A673 (cell line): Measurements from ENCODE around the gene CLRN3. TPM values are rescaled to one million over a fixed set of nuclear protein-coding genes. Genes with fewer than 3 reads are reported as not detected.
A peak's percentile ranks its signal among the peaks of the same experiment; 100 is the strongest.

Experiments
- BruUV-seq: library from RNA; stranded (reverse); fragments of 400-500 nt; replicated peaks from 2 replicates; lab custom pipeline; 2021; lab: Mats Ljungman, UMichigan
- CTCF ChIA-PET: fragments of 300-600 bp; sonication (Branson Sonifier 250); formaldehyde crosslinking; loops from one replicate; lab custom pipeline; 2022; ENCODE audit warnings: antibody characterized with exemption; lab: Charles Lee
- POLR2A ChIA-PET: fragments of 300-600 bp; sonication (Branson Sonifier 250); formaldehyde crosslinking; loops from one replicate; lab custom pipeline; 2022; ENCODE audit warnings: antibody characterized with exemption; ENCODE audit not compliant: low non-redundant PET; lab: Charles Lee
- DNase-seq: peaks from one replicate; pipeline ENCODE4 v3.0.0-alpha.2; 2015; ENCODE audit warnings: low spot score
- H3K27ac ChIP-seq: fragments of 200-600 bp; sonication (generic); 2 replicates; pipeline ENCODE4 v1.5.1; 2016; ENCODE audit warnings: mixed run types, low read depth, mild to moderate bottlenecking, mixed read lengths, antibody characterized with exemption, low read length; ENCODE audit not compliant: poor library complexity, severe bottlenecking
- H3K27me3 ChIP-seq: fragments of 200-600 bp; sonication (generic); replicated peaks from 2 replicates; pipeline ENCODE4 v1.6.1; 2017; ENCODE audit warnings: mixed run types, low read depth, mild to moderate bottlenecking, mixed read lengths, antibody characterized with exemption, low read length; ENCODE audit not compliant: insufficient read depth, poor library complexity
- H3K36me3 ChIP-seq: fragments of 200-600 bp; sonication (generic); 2 replicates; pipeline ENCODE4 v1.6.1; 2016; ENCODE audit warnings: mixed run types, mild to moderate bottlenecking, mixed read lengths, antibody characterized with exemption, low read length; ENCODE audit not compliant: insufficient read depth, poor library complexity, severe bottlenecking
- H3K4me1 ChIP-seq: fragments of 200-600 bp; sonication (generic); 2 replicates; pipeline ENCODE4 v1.6.1; 2017; ENCODE audit warnings: mixed run types, mild to moderate bottlenecking, mixed read lengths, antibody characterized with exemption, low read length; ENCODE audit not compliant: insufficient read depth, poor library complexity, severe bottlenecking
- H3K4me3 ChIP-seq: fragments of 200-600 bp; sonication (generic); 2 replicates; pipeline ENCODE4 v1.5.1; 2016; ENCODE audit warnings: low read depth, mixed run types, mild to moderate bottlenecking, mixed read lengths, low read length; ENCODE audit not compliant: poor library complexity, severe bottlenecking
- H3K9me3 ChIP-seq: fragments of 200-600 bp; sonication (generic); 2 replicates; pipeline ENCODE4 v1.6.1; 2016; ENCODE audit warnings: mixed run types, low read depth, mild to moderate bottlenecking, mixed read lengths, antibody characterized with exemption, low read length; ENCODE audit not compliant: poor library complexity, severe bottlenecking
- CTCF ChIP-seq: fragments of 300-800, 200-600 bp; sonication (generic); conservative IDR thresholded peaks from 2 replicates; pipeline ENCODE4 v1.5.1; 2017; ENCODE audit warnings: low read depth, mild to moderate bottlenecking, antibody characterized with exemption, low read length, moderate library complexity, mixed read lengths
- EZH2 ChIP-seq: fragments of 200-600 bp; sonication (generic); IDR thresholded peaks from 2 replicates; pipeline ENCODE4 v1.6.1; 2017; ENCODE audit warnings: borderline replicate concordance, low read depth, mild to moderate bottlenecking, mixed read lengths, antibody characterized with exemption, low read length; ENCODE audit not compliant: poor library complexity, severe bottlenecking
- intact Hi-C: fragments of 100-400 bp; cut with micrococcal nuclease; formaldehyde crosslinking; loops from one replicate; pipeline ENCODE4 v1.10.0; 2022; ENCODE audit not compliant: unreplicated experiment
- total RNA-seq: library from RNA; stranded (reverse); gene quantifications from 2 replicates; pipeline ENCODE4 v1.2.3, GENCODE V29; 2021

The CLRN3 gene
- total RNA-seq, 1 experiment from 2014 or later = not detected

GRCh38 chr10:127840884-127841283 lies 51.9 kb downstream of the CLRN3 start:
- Histone ChIP-seq H3K27me3 (no peaks in the 10 kb centered on the region), H3K4me3 (no peak overlapping the region), H3K27ac (no peak overlapping the region), H3K36me3 (no peaks in the 10 kb centered on the region), H3K4me1 (no peaks in the 10 kb centered on the region), H3K9me3 (no peaks in the 10 kb centered on the region)
- POLR2A ChIA-PET = no interaction called here
- no TSS peak for BruUV-seq
- intact Hi-C loops = no loop called here
- DNase-seq = no peak
- CTCF ChIA-PET = no interaction called here
- no peak for TF ChIP-seq EZH2
- no peak for TF ChIP-seq CTCF

- no peak for TF ChIP-seq EZH2
- TF ChIP-seq CTCF = no peak
- ChIA-PET POLR2A (no interaction called here), CTCF (interaction anchor here (1.4 kb wide), 1 partner anchor 17 kb away, joined by 3 read pairs; no protein-coding TSS in a partner anchor)
- H3K27me3 ChIP-seq = no peaks in the 10 kb centered on the region
- DNase-seq = peak; percentile 23
- H3K9me3 ChIP-seq = no peaks in the 10 kb centered on the region
- H3K27ac ChIP-seq = no peak overlapping the region
- no peak overlapping the region for H3K4me3 ChIP-seq
- no peaks in the 10 kb centered on the region for H3K4me1 ChIP-seq
- no peaks in the 10 kb centered on the region for H3K36me3 ChIP-seq
- intact Hi-C loops = no loop called here
- no TSS peak for BruUV-seq
Observed at GRCh38 chr10:127836966-127837365, 55.8 kb downstream of the CLRN3 start.

- Histone ChIP-seq H3K4me3 (no peak overlapping the region), H3K27me3 (no peaks in the 10 kb centered on the region), H3K36me3 (no peaks in the 10 kb centered on the region), H3K9me3 (no peaks in the 10 kb centered on the region), H3K27ac (no peak overlapping the region), H3K4me1 (no peaks in the 10 kb centered on the region)
- intact Hi-C loops = no loop called here
- TF ChIP-seq EZH2 (no peak), CTCF (no peak)
- BruUV-seq = no TSS peak
- CTCF ChIA-PET = interaction anchor here (1.4 kb wide), 1 partner anchor 17 kb away, joined by 3 read pairs; no protein-coding TSS in a partner anchor
- no peak for DNase-seq
- POLR2A ChIA-PET = no interaction called here
Observed at GRCh38 chr10:127836176-127836575, 56.6 kb downstream of the CLRN3 start.
